ENCODE results near the gene DUSP15.
"Not testable (repeated sequence)": the region's sequence is repeated elsewhere in the genome, so short reads cannot be mapped to it uniquely, and the experiment has no call there.

DUSP15 gene

GRCh38 chr20:31822421-31823330 is 47.7 kb downstream of the DUSP15 start:
- peak; percentile 96 for DNase-seq (ENCODE audit: low spot score)

- DNase-seq (ENCODE audit: low spot score): no peak
Observed at GRCh38 chr20:31821427-31821826, 48.9 kb downstream of the DUSP15 start.

- DNase-seq (ENCODE audit: low spot score): no peak
Observed at GRCh38 chr20:31820228-31820627, 50.1 kb downstream of the DUSP15 start.

- peak; percentile 2 for DNase-seq (ENCODE audit: low spot score)
Observed at GRCh38 chr20:31819083-31819784, 51.1 kb downstream of the DUSP15 start, which contains the start of gene MYLK2. MYLK2 (plus strand) TSS chr20:31819356; CDS start chr20:31819581, 225 bp downstream.

GRCh38 chr20:31818376-31818908 is 51.9 kb downstream of the DUSP15 start:
- DNase-seq (ENCODE audit: low spot score): peak; percentile 11

- no peak for DNase-seq (ENCODE audit: low spot score)
Observed at GRCh38 chr20:31817461-31817860, 52.9 kb downstream of the DUSP15 start.

- DNase-seq (ENCODE audit: low spot score): no peak
Observed at GRCh38 chr20:31816221-31816620, 54.1 kb downstream of the DUSP15 start.

- no peak for DNase-seq (ENCODE audit: low spot score)
Observed at GRCh38 chr20:31815408-31816188, 54.7 kb downstream of the DUSP15 start.

GRCh38 chr20:31814142-31814541 is 56.2 kb downstream of the DUSP15 start:
- DNase-seq (ENCODE audit: low spot score): not testable (repeated sequence)

GRCh38 chr20:31813611-31814010 is 56.7 kb downstream of the DUSP15 start:
- no peak for DNase-seq (ENCODE audit: low spot score)

GRCh38 chr20:31811796-31812728 is 58.3 kb downstream of the DUSP15 start:
- no peak for DNase-seq (ENCODE audit: low spot score)

- no peak for DNase-seq (ENCODE audit: low spot score)
Observed at GRCh38 chr20:31811198-31811597, 59.1 kb downstream of the DUSP15 start.
